Measurements from ENCODE around the gene GBX2.

The GBX2 gene

DNA sequence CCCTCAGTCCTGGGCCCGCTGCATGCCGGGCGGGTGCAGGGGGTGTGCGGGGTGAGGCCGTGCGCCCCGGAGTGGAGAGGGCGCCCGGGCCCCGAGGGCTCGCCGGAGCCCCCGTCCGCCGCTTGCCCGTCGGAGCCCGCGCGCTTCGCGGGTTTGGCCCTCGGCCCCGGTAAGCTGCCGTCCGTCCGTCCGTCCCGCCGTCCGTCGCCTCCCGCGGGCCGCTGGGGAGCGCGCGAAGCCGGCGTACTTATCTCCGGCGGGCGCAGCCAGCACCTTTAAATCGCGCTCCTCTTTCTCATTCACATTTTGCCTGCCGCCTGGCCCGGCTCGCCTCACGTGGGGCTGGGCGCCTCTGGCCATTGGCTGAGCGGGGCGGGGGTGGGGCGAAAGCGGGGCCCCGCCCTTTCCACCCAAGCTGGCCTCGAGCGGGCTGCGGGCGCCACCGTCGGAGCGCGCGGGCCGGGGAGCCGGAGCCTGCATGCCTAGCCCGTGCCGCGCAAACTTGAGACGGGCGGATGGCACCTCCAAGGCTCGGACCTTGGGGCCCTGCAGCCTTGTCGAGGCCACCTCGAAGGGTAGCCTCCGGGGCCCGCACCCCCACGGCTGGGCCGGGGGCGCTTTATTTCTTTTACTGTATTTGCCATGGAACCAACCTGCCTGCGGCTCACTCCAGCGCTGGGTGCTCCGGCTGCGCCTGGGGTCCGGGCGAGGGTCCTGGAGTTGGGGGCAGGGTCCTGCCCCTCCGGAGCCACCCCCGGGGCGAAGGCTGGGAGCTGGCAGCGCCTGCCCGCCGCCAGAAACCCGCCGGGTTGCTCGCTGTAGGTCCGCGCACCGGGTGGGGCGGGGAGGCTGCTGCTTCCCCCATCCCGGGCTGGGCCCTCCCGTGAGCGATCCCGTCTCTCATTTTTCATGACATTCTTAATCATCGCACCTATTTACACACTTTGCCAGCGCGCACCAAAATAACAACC, at the start of gene GBX2:
Gene GBX2 (minus strand): TSS at position 277 of the 971 bp plus-strand sequence. CDS start 415 bp downstream, outside the sequence.
- DNase-seq (ENCODE audit: low spot score), result peak; percentile 86

DNA sequence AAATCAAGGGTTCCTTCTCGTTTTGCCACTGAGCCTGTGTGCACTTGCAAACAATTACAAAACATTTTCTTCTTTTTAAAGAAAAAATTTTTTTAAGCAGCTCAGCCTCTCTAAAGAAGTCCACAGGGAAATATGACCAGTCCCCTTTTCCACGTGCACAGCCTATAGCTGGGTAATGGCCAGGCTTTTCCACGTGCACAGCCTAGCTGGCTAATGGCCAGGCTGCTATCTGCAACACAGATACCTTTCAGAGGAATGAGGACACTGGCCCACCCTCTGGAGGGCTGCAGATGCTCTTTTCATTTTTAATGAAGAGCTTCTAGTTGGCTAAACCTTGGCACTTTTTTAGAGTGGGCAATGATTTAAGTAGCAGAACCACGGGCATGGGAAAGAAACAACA, 49.7 kb upstream of the GBX2 start:
- DNase-seq (ENCODE audit: low spot score), result no peak

DNA sequence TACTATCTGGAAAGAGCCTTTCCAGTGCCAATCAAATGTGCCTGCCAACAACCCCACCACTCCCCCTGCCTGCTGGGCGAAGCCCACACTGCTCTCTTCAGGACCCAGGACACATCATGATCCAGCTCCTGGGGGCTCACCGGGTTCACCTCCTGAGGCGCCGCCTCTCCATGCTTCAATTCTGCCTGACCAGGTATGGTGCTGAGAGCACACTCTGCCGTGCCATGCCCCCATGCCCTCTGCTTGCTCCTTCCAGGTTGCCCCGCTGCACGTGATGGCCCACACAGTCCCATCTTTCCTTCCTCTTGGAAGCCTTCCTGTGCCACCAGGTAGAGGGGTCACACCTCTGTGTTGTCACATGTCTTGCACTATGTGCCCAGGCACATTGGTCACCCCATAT, 48.5 kb upstream of the GBX2 start:
- no peak for DNase-seq (ENCODE audit: low spot score)

DNA sequence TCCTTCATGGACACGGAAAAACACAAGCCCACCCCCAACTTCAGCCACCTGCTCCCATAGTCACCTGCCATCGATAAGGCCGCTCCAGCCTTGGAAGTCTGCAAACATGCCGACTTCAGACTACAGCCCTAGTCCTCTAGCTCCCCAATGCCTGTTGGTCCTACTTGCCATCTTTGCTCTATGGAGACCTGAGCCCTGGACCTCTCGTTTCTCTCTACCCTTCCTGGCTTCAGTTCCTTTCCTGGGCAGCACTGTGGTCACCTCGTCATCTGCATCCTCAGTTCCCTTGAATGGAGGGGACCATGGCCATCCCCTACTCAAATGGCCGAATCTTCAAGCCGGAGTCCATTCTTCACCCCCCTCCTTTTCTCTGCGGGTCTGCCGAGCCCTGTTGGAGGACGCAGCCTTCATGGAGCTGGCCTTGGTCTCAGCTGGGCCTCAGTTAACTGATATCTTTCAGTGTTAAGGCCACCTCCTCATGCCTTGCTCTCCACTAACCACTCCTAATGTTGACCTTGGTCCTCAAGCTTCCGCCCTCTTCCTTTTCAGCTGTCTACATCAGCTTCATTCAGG, 47.7 kb upstream of the GBX2 start:
- no peak for DNase-seq (ENCODE audit: low spot score)

DNA sequence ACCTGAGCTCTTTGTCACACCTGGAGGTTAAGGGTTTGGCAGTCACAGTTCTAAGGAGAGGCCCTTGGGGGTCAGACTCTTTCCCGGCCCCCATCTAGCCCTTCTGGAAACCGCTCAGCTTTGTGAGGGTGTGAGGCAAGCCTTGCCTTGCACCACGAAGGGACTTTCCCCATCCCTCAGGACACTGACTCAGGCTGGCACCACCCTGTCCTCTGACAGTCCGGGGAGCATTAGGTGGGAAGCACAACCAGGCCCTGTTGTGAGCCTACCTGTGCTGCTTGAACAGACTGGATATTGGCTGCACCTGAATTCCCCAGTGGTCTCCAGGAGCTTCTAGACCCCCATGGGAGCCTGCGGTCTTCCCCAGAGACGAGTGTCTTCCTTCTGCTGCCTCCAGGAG, 47.0 kb upstream of the GBX2 start:
- no peak for DNase-seq (ENCODE audit: low spot score)

DNA sequence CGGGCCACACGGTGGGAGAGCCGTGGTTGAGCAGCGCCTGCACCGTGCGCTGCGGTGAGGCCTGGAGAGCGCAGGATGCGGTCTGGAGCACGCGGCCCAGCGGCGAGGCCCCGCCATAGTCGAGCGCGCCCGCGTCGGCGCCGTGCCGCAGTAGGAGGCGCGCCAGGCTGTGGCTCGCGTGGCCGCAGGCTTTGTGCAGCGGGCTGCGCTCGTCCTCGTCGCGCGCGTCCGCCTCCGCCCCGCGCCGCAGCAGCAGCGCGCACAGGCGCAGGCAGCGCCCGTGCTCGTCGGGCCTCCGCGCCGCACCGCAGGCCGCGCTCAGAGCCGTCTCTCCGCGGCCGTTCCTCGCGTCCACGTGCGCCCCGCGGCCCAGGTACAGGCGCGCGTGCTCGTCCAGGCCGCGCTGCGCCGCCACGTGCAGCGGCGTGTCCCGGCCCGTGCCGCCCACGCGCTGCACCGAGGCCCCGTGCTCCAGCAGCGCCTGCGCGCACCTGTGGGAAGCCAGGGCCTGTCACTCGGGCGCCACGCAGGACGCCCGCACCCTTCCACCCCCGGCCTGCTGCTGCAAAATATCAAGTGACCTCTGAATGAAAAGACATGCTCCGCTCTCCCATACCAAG, 46.3 kb upstream of the GBX2 start:
- DNase-seq (ENCODE audit: low spot score), result no peak

DNA sequence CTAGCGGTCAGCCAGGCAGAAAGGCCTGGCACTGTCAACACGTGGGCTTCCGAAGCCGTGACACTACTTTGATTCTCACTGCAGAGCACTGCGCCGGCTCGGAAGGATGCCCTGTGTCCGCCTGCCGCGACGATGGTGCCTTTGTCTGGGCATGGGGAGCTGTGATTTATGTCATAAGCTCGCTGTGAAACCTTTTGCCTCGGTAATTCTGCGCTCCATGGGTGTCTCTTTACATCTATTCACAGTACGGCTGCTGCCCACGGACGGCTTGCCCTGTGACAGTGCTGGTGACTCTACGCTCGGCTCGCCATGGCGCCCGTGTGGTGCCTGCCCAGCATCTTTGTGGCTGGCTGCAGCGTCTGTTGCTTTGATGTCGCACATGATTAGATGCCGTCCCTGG, 43.1 kb upstream of the GBX2 start:
- DNase-seq (ENCODE audit: low spot score), result no peak

DNA sequence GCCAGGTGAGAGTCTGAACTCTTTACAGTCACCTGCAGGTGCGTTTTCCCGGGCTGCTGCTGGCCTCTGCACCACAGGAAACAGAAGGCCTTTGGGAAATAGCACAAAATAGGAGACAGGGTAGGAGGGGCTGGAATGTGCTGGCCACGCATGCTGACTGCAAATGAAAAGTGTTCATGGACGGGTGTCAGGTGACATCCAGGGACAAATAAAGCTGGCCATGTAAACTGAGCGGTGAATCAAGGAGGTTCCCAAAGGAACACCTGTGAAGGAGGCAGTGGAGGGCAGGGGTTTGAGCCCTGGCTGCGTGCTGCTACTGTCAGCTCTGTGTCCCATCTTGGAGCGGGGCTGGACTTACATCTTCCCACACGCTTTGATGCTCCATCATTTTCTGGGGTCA, 42.4 kb upstream of the GBX2 start:
- DNase-seq (ENCODE audit: low spot score), result no peak

DNA sequence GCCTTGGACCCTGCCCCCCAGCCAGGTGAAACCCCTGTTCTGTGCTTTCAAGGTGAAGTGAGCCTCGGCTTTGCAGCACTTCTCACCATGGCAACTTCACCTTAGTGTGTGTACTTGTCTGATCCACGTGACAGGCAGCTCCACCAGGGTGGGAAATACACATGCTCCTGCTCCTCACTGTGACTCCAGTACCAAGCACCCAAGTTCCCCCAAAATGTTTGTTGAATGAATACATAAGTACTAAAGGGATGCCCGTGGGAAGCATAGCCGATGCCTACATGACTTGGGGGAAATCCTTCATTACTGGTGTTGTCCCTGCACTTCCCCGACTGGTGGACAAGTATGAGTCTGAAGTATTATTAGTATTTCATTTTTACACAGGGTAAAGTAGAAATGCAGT, 41.8 kb upstream of the GBX2 start:
- DNase-seq (ENCODE audit: low spot score), result no peak

DNA sequence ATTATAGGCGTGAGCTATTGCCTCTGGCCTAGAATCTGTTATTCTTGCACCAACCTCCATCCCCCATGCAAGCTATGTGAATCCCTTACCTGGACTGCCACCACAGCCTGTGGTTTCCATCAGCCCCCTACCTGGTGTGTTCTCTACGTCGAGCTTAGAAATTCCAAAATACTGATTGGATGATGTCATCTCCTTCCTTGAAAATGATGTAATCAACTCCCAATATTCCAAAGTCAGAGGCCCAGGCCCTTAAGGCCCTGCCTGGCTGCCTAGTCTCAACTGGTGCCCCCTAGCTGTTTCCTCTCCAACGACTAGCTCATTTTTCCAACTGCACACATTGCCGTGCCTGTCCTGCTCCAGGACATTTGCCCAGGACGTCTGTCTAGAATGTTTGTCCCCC, 41.3 kb upstream of the GBX2 start:
- no peak for DNase-seq (ENCODE audit: low spot score)

DNA sequence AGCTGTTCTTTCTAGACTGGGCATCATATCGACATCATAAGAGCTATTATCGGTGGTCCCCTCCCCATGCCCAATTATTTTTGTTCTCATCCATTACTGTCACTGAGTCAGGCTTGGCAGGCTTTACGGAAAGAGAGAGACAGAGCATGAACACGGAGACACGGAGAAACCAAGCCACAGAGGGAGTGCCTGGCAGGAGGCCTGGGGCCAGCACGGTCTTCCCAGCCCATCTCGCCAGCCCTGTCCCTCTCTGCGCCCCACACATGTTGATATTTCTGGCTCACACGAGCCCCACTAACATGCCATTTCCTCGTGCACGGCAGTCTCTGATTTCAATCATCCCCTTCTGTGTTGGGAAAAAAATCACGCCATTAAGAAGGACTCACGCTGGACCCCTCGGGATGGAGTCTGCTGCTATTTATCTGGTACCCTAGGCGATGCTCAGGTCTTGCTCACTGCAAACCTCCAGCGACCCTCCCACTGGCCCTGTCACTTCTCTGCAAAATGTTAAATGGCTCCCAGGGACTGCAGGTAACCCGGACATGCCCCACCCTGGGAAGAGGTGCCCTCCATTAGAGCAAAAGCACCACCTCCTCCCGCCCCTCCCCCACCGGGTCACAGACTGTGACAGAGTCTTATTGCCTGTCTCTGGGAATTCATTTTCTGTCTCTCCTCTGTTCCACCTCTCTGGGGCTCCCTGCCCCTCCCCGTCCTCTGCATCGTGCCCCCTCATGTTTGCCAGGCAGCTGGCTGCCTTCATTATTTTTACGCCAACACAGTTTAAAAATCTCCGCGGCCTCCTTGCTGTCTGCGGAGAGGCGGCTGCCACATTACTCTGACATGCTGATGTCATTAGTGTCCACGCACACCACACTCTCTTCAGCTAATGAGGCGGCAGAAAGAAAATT, 40.1 kb upstream of the GBX2 start:
- DNase-seq (ENCODE audit: low spot score), result no peak

DNA sequence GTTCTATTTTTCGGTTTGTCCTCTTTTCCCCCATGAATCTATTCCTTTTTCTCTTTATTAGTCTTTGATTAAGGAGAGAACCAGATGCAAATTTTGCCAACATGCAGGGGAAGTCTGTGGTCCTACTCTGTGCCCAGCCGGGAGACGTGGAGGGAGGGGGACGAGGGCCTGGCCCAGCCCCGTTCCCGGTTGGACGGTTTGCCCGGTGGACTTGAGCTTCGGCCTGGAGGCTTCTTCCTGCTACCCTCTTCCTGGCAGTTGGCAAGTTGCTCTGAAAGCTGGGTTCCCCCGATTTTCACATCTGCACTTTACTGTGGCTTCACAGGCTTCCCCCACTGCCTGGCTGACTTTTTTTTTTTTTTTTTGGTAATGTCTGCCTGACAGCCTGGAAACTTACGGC, 39.3 kb upstream of the GBX2 start:
- no peak for DNase-seq (ENCODE audit: low spot score)

DNA sequence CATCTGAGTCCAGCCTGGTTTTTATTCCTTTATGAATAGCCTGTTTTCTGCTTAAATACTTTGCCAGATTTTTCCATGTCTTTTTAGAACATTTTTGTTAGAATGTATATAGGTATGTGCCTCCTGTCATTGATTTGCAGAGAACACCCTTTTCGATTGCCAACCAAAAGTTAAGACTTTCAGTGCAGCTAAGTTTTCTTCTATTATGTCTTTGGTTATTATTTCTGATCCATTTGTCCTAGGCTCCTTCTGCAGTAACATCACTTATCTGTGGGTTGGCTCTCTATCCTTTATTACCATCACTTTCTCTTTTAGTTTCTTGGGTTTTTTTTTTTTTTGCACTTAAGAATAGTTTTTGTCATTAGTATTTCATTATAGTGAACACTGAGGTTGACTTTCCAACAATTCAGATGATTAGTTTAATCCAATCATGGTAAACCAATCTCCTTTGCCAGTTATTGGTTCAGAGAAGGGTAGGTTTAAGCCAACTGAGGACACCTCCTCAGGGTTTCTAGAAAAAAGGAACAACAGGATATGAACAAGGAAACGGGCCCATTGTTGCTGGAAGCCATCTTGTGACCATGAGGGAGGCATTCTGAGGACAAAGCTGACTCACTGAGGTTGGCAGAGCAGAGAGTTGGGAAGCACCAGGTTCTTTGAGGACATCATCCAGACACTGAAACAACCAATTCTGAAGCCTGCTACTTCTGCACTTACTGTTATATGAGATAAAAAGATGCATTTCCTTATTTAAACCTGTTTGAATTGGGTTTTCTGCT, 37.9 kb upstream of the GBX2 start:
- no peak for DNase-seq (ENCODE audit: low spot score)

DNA sequence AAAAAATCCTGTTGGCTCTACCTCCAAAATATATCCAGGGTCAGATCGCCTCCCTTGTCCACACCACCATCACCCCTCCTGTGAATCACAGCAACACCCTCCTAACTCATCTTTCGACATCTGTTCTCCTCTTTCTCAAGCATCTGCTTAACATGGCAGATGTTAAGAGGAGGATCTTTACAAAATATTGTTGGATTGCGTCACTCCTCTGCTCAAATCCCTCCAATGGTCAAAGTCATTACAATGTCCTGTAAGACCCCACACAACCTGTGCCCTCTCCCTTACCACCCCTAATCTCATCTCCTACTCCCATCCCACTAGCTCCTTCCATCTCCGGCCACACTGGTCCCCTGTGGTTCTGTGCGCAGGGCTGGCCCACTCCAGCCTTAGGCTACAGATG, 36.8 kb upstream of the GBX2 start:
- no peak for DNase-seq (ENCODE audit: low spot score)

DNA sequence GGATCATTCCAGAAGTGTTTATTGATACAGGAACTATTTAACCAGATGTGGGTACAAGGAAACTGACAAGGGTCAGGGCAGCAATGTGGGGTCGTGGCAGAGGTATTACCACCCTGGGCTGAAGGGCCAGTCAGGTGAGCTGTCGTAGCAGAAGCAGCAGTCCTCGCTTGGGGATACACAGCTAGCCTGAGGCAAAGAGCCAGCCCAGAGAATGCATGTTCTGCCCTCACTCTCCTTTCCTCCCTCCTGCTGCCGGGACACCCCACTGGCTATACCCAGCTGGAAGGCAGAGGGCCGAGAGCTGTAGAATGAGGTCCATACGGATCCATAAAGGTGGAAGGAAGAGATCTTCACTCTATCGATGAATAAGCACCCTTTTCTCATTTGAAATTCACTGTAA, 32.2 kb upstream of the GBX2 start:
- no peak for DNase-seq (ENCODE audit: low spot score)

DNA sequence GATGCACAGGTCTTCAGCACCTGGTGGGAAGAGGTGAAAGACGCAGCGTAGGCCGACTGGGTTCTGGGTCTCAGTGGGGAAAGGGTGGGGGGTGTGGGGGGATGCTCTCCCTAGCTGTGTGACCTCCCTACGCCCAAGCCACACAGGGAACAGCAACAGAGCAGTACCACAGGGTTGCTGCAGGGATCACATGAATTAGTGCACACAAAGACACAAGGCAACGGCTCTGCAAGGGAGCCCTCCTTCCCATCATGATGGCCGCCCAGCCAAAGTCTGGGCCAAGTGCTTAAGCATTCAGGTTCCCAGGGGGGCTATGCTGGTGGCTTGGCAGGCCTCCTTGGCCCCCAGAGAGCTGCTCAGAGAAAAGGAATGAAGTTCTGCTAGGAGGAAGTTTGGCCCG, 28.2 kb upstream of the GBX2 start:
- no peak for DNase-seq (ENCODE audit: low spot score)

DNA sequence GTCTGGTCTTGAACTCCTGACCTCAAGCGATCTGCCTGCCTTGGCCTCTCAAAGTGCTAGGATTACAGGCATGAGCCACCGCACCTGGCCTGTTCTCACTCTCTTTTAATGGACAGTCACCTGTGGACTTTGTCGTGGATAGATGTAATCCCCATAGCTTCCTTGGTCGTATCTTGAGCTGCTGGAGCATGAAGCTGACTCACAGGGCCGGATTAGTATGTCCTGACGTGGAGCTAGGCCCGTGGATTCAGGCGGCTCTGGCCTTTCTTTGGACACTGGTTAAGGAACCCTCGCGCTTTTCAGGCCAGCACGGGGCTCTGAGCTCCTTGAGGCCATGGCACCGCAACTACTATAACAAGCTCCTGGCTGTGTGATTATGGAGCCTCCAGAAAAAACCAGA, 27.5 kb upstream of the GBX2 start:
- DNase-seq (ENCODE audit: low spot score), result no peak

DNA sequence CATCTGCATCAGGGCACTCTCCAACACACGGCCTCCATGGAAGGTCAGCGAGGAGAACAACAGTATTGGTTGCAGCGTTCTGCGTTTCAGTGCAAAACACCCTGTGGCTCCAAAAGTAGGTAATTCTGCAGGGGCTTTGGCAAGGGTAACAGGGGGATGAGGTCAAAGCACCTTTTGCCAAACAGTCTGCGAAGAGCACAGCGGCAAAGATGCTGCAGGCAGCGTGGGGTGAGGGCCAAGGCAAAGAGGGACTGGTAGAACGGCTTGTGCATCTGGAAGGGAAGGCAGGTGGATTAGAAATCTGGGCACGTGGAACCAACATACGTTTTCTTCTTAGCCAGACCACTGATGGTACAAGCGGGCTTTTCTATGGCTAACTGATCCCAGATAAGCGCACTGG, 26.6 kb upstream of the GBX2 start:
- DNase-seq (ENCODE audit: low spot score), result no peak

DNA sequence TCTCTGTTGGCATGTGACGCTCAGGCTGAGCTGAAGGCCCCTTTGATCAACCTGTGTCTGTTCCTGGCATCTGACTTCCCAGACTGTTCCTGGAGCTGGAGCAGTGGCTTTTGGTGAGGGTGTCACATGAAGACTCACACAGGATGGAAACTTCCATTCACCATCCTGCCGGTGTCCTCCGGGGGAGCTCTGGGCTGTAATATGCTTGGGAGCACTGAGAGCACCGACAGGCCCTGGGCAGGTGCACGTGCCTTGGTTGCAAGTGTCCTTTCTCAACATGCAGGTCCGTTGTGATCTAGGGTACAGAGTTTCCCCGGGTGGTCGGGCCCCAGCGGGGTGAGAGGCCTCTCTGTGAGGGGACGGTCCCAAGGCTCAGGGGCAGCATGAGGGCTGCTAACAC, 24.8 kb upstream of the GBX2 start:
- no peak for DNase-seq (ENCODE audit: low spot score)

DNA sequence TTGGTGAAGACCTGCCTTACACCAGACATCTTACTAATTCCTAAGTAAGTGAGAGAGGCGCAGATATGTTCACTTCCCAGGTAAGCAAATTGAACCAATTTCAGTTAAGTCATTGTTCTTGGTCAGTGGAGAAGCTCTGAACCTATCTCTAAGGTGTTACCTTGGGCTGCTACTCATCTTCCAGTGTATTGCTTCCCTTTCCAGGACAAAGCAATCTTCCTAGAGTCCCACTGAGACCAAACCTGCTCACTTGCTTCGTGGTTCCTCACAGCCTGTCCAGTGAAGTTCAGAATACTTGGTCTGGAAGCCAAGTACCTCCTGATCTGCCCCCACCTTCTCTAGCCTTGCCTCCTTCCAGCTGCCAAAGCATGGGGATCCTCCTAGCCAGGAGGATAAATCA, 22.5 kb upstream of the GBX2 start:
- no peak for DNase-seq (ENCODE audit: low spot score)

DNA sequence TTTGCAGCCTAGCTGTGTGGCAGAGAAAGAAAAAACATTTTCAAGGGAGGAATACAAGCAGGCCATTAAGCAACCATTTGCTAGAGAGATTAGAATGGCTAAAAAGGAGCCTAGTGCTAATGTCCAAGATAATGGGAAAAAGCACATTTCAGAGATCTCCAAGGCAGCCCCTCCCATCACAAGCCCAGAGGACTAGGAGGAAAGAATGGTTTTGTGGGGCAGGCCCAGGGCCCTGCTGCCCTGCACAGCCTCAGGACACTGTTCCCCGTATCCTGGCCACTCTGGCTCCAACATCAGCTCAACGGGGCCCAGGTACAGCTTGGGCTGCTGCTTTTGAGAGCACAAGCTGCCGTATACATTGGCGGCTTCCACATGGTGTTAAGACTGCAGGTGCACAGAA, 16.5 kb upstream of the GBX2 start:
- no peak for DNase-seq (ENCODE audit: low spot score)

Measured in hepatic stellate cell (primary cell).